GM13977 (cell line): ENCODE measurements around the gene EXOC2.

Source experiments
- DNase-seq: peaks from one replicate; pipeline ENCODE4 v3.0.0; 2012; ENCODE audit warnings: low spot score
- in situ Hi-C: fragments of 300-500 bp; cut with MboI; formaldehyde crosslinking; loops from one replicate; pipeline ENCODE4 v1.12.0; 2022; ENCODE audit warnings: low sequenced_read_pairs, low pct_unique_long_range_greater_than_20kb, mixed read lengths, inconsistent platforms; ENCODE audit not compliant: unreplicated experiment
- TF ChIP-seq, protein P1 (sequence below): IDR thresholded peaks from 2 replicates; pipeline ENCODE4 v1.5.1; 2012; ENCODE audit warnings: mild to moderate bottlenecking, control low read depth; ENCODE audit not compliant: insufficient read depth; ENCODE audit errors: extremely low read depth, missing control alignments

The EXOC2 gene

DNA sequence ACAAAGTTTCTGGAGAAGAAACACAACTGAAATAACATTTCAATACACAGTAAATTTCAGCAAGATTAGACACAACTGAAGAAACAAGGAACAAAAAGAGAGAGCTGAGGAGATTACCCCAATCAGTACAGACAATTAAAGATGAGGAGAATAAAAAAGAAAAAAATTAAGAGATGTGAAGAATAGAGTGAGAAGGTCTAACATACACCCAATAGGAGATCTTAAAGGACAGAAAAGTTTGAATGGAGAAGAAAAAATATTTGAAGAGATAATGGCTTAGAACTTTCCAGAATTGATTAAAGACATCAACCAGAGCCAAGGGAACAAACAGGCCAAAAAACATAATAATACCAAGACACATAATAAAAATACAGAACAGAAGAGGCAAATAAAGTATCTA is 152.4 kb downstream of the EXOC2 start:
- DNase-seq: no peak
- in situ Hi-C loops: no loop called here
- TF ChIP-seq, protein P1, sequence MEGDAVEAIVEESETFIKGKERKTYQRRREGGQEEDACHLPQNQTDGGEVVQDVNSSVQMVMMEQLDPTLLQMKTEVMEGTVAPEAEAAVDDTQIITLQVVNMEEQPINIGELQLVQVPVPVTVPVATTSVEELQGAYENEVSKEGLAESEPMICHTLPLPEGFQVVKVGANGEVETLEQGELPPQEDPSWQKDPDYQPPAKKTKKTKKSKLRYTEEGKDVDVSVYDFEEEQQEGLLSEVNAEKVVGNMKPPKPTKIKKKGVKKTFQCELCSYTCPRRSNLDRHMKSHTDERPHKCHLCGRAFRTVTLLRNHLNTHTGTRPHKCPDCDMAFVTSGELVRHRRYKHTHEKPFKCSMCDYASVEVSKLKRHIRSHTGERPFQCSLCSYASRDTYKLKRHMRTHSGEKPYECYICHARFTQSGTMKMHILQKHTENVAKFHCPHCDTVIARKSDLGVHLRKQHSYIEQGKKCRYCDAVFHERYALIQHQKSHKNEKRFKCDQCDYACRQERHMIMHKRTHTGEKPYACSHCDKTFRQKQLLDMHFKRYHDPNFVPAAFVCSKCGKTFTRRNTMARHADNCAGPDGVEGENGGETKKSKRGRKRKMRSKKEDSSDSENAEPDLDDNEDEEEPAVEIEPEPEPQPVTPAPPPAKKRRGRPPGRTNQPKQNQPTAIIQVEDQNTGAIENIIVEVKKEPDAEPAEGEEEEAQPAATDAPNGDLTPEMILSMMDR: no peak

GRCh38 chr6:537114-537513 is 155.8 kb downstream of the EXOC2 start:
- in situ Hi-C loops: no loop called here
- TF ChIP-seq, protein P1: no peak
- DNase-seq: no peak

DNA sequence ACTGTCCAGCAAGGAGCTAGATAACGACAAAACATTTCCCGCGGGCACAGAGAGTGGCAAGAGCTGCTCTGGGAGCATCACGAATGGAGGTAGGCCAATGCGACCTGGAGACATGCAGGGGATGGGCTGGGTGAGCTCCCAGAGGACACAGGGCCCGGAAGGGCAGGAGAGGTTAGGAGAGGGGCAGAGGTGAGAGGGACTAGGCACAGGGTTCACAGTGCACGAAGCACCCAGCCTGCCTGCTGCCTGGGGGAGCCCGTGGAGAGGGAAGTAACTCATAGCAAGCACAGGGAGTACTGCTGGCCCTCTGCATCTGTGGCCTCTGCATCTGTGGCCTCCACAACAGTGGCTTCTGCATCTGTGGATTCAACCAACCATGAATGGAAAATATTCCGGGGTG is 162.5 kb downstream of the EXOC2 start:
- DNase-seq: no peak
- in situ Hi-C loops: no loop called here
- TF ChIP-seq, protein P1: no peak

GRCh38 chr6:528989-529388 is 163.9 kb downstream of the EXOC2 start:
- in situ Hi-C loops: no loop called here
- TF ChIP-seq, protein P1: no peak
- no peak for DNase-seq

DNA sequence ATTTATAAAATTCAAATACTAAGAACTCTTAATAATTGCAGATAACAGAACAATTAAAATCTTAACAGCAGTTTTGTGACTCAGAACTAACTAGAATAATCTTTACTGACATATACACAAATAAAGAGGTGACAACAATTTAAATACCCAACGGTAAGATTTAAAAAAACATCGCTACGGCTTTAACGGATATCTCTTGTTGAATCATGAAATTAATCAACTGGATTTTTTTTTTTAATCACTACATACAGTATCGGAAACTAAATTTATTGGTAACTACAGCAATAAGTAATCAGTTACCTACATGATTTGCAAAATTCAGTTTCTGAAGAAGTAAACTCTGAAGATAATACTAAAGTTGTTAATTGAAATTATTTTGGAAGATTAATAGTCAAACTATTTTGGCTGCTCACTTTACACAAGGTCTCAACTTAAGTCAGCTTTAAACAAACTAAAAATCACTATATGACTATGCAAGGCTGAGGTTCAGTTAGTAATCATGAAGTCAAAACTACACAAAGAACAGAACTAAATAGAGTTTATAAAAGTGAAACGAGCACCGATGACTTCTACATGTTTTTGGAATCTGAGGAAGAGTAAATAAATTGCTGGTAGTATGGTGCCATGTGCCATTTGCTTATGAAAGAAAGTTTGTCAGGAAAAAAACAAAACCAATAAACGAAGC is 164.8 kb downstream of the EXOC2 start:
- TF ChIP-seq, protein P1: no peak
- DNase-seq: no peak
- in situ Hi-C loops: no loop called here

DNA sequence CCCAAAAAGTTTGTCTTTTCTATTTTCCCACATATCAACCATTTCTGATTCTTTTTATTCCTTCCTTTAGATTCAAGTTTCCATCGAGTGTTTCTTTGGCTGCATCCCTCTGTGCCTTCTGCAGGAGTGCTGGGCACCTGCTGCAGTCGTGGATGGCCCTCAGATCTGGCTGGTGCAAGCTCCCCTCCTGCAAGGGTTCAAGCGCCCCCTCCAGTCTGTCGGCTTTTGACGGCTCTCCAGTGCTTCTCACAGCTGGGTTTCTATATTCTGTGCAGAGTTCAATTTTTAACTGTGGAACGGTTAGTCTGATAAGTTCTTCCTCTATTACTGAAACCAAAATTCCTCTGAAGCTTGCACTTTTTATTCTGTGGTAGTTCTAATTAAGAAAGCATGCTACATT is 168.1 kb downstream of the EXOC2 start:
- in situ Hi-C loops: no loop called here
- TF ChIP-seq, protein P1: peak; percentile 39
- DNase-seq: no peak
